Fibroblast of lung (primary cell): Measurements from ENCODE around the gene TIAM2. TPM values are rescaled to one million over a fixed set of nuclear protein-coding genes. Genes with fewer than 3 reads are reported as not detected.

Source experiments
- DNase-seq, 2 donors: peaks; one replicate each; pipeline versions ENCODE4 v3.0.0 to v3.0.0-alpha.2; 2010; ENCODE audit warnings: low read depth in 2 of 2
- H2AFZ ChIP-seq: 2 replicates; pipeline ENCODE4 v1.5.1; 2012; ENCODE audit warnings: low read length, control low read depth, inconsistent platforms
- H3K27ac ChIP-seq: 2 replicates; pipeline ENCODE4 v1.5.1; 2011; ENCODE audit warnings: low read length, control low read depth; ENCODE audit not compliant: insufficient read depth
- H3K27me3 ChIP-seq: 2 replicates; pipeline ENCODE4 v1.5.1; 2011; ENCODE audit warnings: mild to moderate bottlenecking, low read length; ENCODE audit not compliant: control insufficient read depth, insufficient read depth
- H3K36me3 ChIP-seq: 2 replicates; pipeline ENCODE4 v1.5.1; 2011; ENCODE audit warnings: low read length; ENCODE audit not compliant: control insufficient read depth, insufficient read depth
- H3K4me1 ChIP-seq: 2 replicates; pipeline ENCODE4 v1.5.1; 2011; ENCODE audit warnings: low read length; ENCODE audit not compliant: control insufficient read depth, insufficient read depth; ENCODE audit errors: extremely low read depth
- H3K4me2 ChIP-seq: 2 replicates; pipeline ENCODE4 v1.5.1; 2011; ENCODE audit warnings: low read length, control low read depth; ENCODE audit not compliant: insufficient read depth; ENCODE audit errors: extremely low read depth
- H3K4me3 ChIP-seq, 4 experiments: fragments of 200-600 bp in 1 of 4; sonication (generic) in 1 of 4; replicated peaks in 1 of 4; 2 replicates each; pipeline ENCODE4 v1.5.1; 2011 to 2016; ENCODE audit warnings: low read length in 4 of 4, low read depth in 3 of 4, mild to moderate bottlenecking in 3 of 4, control low read depth in 2 of 4, inconsistent platforms in 1 of 4, mixed read lengths in 1 of 4; ENCODE audit not compliant: insufficient read depth in 1 of 4; ENCODE audit errors: control extremely low read depth in 1 of 4
- H3K79me2 ChIP-seq: 2 replicates; pipeline ENCODE4 v1.5.1; 2012; ENCODE audit warnings: mild to moderate bottlenecking, low read length, inconsistent platforms; ENCODE audit not compliant: control insufficient read depth, insufficient read depth
- H3K9ac ChIP-seq: 2 replicates; pipeline ENCODE4 v1.5.1; 2011; ENCODE audit warnings: mild to moderate bottlenecking, low read length, control low read depth; ENCODE audit not compliant: insufficient read depth
- H3K9me3 ChIP-seq: 2 replicates; pipeline ENCODE4 v1.5.1; 2012; ENCODE audit warnings: low read depth, low read length; ENCODE audit not compliant: control insufficient read depth, insufficient read depth
- H4K20me1 ChIP-seq: 2 replicates; pipeline ENCODE4 v1.5.1; 2011; ENCODE audit warnings: low read length; ENCODE audit not compliant: control insufficient read depth, insufficient read depth; ENCODE audit errors: extremely low read depth
- EZH2 ChIP-seq: IDR thresholded peaks from 2 replicates; pipeline ENCODE4 v1.5.1; 2012; ENCODE audit warnings: low read length, control low read depth, mild to moderate bottlenecking; ENCODE audit errors: missing control alignments
- polyA plus RNA-seq, 2 donors: library from polyadenylated mRNA; depleted of rRNA in 1 of 2; stranded (reverse) in 1 of 2; unstranded in 1 of 2; fragments of >200 nt; gene quantifications; 2 replicates each; pipeline ENCODE4 v1.2.1, GENCODE V29; 2011 to 2012; ENCODE audit warnings: missing spikeins in 1 of 2
- total RNA-seq: library from RNA; depleted of rRNA; stranded (reverse); fragments of >200 nt; gene quantifications from 2 replicates; pipeline ENCODE4 v1.2.1, GENCODE V29; 2014
- TF ChIP-seq, protein P1 (sequence below), 2 donors: IDR thresholded peaks in 1 of 2; conservative IDR thresholded peaks in 1 of 2; 1 replicate in 1 of 2; 2 replicates in 1 of 2; pipeline ENCODE4 v1.5.1; 2011 to 2012; ENCODE audit warnings: low read length in 2 of 2, control low read depth in 1 of 2, inconsistent platforms in 1 of 2, low read depth in 1 of 2, mild to moderate bottlenecking in 1 of 2

The TIAM2 gene
- total and polyA plus RNA-seq, 2 donors (not counting 1 experiment from before 2014, with no cell fraction given), result 6.2 to 11.2 TPM

DNA sequence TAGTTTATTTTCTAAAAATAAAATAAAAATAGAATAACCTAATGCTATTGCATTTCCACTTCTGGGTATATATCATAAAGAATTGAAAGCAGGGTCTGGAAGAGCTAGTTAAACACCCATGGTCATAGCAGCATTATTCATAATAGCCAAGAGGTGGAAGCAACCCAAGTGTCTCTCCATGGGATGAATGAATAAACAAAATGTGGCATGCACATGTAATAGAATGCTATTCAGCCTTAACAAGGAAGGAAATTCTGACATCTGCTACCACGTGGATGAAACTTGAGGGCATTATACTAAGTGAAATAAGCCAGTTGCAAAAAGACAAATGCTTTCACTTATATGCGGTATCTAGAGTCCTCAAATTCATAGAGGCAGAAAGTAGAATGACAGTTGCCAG is 130.8 kb downstream of the TIAM2 start:
- no peaks in the 10 kb centered on the region for H4K20me1 ChIP-seq
- no peak overlapping the region for H3K27ac ChIP-seq
- no peak overlapping the region for H3K9ac ChIP-seq
- H2AFZ ChIP-seq, result no peak overlapping the region
- H3K4me2 ChIP-seq, result no peak overlapping the region
- no peaks in the 10 kb centered on the region for H3K4me1 ChIP-seq
- H3K4me3 ChIP-seq, result no peak overlapping the region
- H3K9me3 ChIP-seq, result no peaks in the 10 kb centered on the region
- H3K79me2 ChIP-seq, result no peaks in the 10 kb centered on the region
- peak; percentile 65 to 80 for DNase-seq
- H3K27me3 ChIP-seq, result no peaks in the 10 kb centered on the region
- no peak for TF ChIP-seq EZH2
- TF ChIP-seq, protein P1, sequence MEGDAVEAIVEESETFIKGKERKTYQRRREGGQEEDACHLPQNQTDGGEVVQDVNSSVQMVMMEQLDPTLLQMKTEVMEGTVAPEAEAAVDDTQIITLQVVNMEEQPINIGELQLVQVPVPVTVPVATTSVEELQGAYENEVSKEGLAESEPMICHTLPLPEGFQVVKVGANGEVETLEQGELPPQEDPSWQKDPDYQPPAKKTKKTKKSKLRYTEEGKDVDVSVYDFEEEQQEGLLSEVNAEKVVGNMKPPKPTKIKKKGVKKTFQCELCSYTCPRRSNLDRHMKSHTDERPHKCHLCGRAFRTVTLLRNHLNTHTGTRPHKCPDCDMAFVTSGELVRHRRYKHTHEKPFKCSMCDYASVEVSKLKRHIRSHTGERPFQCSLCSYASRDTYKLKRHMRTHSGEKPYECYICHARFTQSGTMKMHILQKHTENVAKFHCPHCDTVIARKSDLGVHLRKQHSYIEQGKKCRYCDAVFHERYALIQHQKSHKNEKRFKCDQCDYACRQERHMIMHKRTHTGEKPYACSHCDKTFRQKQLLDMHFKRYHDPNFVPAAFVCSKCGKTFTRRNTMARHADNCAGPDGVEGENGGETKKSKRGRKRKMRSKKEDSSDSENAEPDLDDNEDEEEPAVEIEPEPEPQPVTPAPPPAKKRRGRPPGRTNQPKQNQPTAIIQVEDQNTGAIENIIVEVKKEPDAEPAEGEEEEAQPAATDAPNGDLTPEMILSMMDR (conservative IDR thresholded peaks at IDR 0.05 in 1 of 2, IDR thresholded peaks at IDR 0.05 in 1 of 2; ENCODE audit: low read depth in 1 of 2, low read length in 2 of 2), result no peak
- no peaks in the 10 kb centered on the region for H3K36me3 ChIP-seq

DNA sequence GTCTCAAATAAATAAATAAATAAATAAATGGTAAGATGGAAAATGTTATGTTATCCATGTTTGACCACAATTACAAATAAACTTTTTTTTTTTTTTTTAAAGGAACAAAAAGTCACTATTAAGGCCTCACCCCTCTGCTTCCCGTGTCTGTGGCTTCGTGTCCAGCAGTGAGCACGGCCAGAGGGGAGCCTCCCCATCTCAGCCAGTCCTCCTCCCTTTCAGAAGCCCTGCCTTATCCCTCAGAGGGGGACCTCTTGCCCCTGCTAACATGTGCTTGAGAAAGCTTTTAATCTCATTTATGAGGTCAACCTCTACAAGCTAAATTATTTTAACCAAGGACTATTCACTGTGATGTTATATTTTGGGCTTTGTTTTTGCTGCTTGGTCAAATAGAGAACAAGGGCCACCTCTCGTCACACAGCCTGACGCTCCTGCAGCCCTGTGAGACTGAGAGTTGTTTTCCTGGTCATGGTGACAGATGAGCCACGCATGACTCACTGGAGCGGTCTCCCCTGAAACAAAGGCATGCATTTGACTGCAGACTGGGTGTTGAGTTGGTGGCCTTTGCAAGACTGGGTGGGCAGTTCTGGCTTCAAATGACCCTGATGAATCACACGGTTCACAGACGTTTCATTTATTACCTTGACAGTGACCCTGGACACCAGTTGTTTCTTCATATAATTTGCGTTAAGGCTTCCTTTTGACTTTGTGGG is 131.8 kb downstream of the TIAM2 start:
- TF ChIP-seq EZH2, result no peak
- TF ChIP-seq, protein P1 (conservative IDR thresholded peaks at IDR 0.05 in 1 of 2, IDR thresholded peaks at IDR 0.05 in 1 of 2; ENCODE audit: low read depth in 1 of 2, low read length in 2 of 2), result no peak
- Histone ChIP-seq H3K9me3 (no peaks in the 10 kb centered on the region), H3K79me2 (no peaks in the 10 kb centered on the region), H3K4me3 (no peak overlapping the region), H4K20me1 (no peaks in the 10 kb centered on the region), H2AFZ (no peak overlapping the region), H3K4me2 (no peak overlapping the region), H3K27me3 (no peaks in the 10 kb centered on the region), H3K4me1 (no peaks in the 10 kb centered on the region), H3K9ac (no peak overlapping the region), H3K36me3 (no peaks in the 10 kb centered on the region), H3K27ac (no peak overlapping the region)
- DNase-seq, result peak; percentile 59 to 96

DNA sequence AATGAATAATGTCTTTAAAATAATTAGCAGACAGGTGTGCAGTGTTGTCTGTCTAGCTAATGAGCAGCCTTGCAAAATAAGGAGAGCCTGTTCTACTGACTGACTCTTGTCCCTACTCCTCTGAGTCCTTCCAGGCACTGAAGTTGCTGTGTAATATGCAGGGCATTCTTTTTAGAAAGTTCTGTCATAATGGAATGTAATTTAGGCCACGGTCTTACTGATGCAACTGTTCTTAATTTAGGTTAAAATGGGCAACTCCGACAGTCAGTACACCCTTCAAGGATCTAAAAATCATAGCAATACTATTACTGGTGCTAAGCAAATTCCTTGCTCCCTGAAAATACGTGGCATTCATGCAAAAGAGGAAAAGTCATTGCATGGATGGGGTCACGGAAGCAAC is 133.9 kb downstream of the TIAM2 start:
- Histone ChIP-seq H3K9me3 (no peaks in the 10 kb centered on the region), H3K79me2 (no peaks in the 10 kb centered on the region), H3K27ac (no peak overlapping the region), H3K4me1 (no peaks in the 10 kb centered on the region), H3K27me3 (no peaks in the 10 kb centered on the region), H3K4me3 (no peak overlapping the region), H2AFZ (no peak overlapping the region), H4K20me1 (no peaks in the 10 kb centered on the region), H3K4me2 (no peak overlapping the region), H3K9ac (no peak overlapping the region), H3K36me3 (no peaks in the 10 kb centered on the region)
- peak in 1 of 2 donors; percentile 33 for DNase-seq
- TF ChIP-seq, protein P1 (conservative IDR thresholded peaks at IDR 0.05 in 1 of 2, IDR thresholded peaks at IDR 0.05 in 1 of 2; ENCODE audit: low read depth in 1 of 2, low read length in 2 of 2), result no peak
- no peak for TF ChIP-seq EZH2
